Measurements from ENCODE around the gene SLC25A23.

The SLC25A23 gene

DNA sequence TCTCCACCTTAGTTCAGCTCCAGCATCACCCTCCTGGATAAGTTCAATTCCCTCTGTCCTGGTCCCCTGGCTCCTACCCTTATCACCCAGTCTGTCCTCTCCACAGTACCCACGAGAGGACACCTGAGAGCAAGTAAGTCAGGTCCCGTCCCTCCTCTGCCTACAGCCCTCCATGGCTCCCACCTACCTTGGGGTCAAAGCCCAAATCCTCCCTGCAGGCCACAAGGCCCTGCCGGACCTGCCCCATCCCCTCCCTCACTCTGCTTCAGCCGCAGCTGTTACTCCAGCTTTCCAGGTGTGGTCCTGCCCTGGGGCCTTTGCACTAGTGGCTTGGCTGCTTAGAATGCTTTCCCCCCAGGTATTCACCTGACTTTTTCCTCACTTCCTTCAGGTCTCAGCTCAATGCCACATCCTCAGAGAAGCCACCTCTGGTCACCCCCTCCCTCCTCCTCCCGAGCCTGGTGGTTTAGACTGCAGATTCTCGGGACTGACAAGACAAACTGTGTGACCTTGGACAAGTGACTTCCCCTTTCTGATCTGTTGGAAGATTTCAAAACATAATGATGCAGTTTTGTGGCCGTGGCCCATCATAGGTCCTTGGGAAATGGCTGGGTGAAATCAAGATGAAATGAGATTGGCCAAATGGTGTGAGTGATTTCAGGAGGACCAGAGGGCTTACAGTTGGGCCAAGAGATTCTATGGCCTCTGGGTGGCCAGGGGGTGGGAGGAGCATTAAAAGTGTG is 38.9 kb upstream of the SLC25A23 start:
- TF ChIP-seq, protein P1, sequence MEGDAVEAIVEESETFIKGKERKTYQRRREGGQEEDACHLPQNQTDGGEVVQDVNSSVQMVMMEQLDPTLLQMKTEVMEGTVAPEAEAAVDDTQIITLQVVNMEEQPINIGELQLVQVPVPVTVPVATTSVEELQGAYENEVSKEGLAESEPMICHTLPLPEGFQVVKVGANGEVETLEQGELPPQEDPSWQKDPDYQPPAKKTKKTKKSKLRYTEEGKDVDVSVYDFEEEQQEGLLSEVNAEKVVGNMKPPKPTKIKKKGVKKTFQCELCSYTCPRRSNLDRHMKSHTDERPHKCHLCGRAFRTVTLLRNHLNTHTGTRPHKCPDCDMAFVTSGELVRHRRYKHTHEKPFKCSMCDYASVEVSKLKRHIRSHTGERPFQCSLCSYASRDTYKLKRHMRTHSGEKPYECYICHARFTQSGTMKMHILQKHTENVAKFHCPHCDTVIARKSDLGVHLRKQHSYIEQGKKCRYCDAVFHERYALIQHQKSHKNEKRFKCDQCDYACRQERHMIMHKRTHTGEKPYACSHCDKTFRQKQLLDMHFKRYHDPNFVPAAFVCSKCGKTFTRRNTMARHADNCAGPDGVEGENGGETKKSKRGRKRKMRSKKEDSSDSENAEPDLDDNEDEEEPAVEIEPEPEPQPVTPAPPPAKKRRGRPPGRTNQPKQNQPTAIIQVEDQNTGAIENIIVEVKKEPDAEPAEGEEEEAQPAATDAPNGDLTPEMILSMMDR (IDR thresholded peaks at IDR 0.05; ENCODE audit: insufficient read depth, missing control alignments), result no peak
- FAIRE-seq, result no peak
- no peak for DNase-seq (ENCODE audit: insufficient read length, low spot score)

DNA sequence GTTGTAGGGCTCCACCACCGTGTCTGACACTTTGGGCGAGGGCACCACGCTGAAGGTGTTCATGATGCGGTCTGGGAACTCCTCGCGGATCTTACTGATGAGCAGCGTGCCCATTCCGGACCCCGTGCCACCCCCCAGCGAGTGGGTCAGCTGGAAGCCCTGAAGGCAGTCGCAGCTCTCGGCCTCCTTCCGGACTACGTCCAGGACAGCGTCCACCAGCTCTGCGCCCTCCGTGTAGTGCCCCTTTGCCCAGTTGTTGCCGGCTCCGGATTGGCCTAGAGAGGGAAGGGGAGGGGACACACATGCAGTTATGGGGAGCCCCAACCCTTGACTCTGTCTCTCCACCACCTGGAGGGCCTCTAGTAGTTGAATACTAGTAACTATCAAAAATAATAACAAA is 36.4 kb upstream of the SLC25A23 start:
- no peak for DNase-seq (ENCODE audit: insufficient read length, low spot score)
- TF ChIP-seq, protein P1 (IDR thresholded peaks at IDR 0.05; ENCODE audit: insufficient read depth, missing control alignments), result no peak
- no peak for FAIRE-seq

DNA sequence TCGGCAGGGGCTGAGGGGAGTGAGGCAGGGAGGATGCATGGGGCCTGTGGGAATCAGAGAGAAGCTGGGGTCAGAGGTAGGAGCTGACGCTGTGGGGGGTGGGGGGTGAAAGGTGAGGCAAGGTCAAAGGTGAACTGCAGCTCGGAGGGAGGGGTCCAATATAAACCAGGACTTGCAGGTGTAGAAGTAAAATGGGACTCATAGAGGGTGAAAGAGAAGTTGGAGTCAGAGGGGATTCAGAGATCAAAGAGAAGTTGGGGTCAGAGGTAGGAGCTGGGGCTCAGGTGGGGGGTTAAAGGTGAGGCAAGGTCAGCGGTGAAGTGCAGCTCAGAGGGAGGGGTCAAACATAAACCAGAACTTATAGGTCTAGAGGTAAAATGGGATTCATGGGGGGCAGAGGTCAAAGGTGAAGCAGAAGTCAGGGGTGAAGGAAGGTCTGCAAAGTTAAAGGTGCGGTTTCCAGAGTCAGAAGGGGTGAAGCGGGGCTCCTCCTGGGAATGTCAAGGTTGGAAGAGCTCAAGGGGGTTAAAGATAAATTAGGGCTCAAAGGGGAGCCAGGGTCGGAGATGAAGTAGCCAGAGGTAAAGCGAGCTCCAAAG is 34.9 kb upstream of the SLC25A23 start:
- TF ChIP-seq, protein P1 (IDR thresholded peaks at IDR 0.05; ENCODE audit: insufficient read depth, missing control alignments), result no peak
- DNase-seq (ENCODE audit: insufficient read length, low spot score), result no peak

DNA sequence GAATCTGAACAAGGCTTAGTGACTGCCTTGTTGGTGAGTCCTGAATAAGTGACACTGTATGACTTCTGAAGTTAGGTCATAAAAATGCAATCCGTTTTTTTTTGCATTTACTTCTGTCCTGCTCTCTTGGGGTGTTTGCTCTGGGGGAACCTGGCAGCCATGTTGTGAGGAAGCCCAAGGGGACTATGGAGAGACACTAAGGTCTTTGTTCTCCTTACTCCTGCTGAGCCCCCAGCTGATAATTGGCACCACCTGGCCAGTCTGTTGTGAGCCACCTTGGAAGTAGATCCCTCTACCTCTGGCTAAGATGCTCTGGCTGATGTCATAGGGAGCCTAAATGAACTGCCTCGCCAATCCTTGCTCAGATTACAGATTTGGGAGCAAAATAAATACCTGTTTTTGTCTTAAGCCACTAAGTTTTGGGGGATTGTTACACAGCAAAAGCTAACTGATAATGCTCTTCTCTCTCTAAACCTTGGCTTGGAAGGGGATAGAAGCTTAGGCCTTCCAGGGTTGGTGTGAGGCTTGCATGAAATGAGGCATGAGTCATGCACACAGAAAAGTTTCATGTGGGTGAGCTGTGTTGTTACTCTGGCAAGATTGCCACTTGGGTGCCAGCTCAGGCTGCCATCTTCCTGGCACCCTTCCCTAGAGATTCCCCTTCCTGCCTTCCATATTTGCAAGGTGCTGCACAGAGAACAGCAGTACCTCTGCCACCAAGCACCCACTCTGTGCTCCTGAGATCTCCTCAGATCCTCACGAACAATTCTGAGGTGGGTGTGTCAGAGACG is 32.4 kb upstream of the SLC25A23 start:
- no peak for FAIRE-seq
- TF ChIP-seq, protein P1 (IDR thresholded peaks at IDR 0.05; ENCODE audit: insufficient read depth, missing control alignments), result no peak
- no peak for DNase-seq (ENCODE audit: insufficient read length, low spot score)

More for the DNA sequence above, 34.9 kb upstream of the SLC25A23 start:
- FAIRE-seq, result no peak

DNA sequence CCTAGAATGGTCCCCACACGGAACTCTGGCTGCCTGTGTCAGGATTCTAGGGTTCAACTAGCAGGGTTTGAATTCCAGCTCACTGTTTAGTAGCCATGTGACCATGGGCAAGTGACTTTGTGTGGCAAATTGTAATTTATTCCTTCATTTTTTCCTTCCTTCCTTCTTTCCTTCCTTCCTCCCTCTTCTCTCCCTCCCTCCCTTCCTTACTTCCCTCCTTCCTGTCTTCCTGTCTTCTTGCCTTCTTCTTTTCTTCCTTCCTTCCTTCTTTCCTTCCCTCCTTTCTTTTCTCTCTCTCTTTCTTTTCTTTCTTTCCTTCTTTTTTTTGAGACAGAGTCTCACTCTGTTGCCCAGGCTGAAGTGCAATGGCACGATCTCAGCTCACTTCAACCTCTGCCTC is 30.5 kb upstream of the SLC25A23 start:
- DNase-seq (ENCODE audit: insufficient read length, low spot score) (no peak), FAIRE-seq (no peak)
- TF ChIP-seq, protein P1 (IDR thresholded peaks at IDR 0.05; ENCODE audit: insufficient read depth, missing control alignments), result no peak

DNA sequence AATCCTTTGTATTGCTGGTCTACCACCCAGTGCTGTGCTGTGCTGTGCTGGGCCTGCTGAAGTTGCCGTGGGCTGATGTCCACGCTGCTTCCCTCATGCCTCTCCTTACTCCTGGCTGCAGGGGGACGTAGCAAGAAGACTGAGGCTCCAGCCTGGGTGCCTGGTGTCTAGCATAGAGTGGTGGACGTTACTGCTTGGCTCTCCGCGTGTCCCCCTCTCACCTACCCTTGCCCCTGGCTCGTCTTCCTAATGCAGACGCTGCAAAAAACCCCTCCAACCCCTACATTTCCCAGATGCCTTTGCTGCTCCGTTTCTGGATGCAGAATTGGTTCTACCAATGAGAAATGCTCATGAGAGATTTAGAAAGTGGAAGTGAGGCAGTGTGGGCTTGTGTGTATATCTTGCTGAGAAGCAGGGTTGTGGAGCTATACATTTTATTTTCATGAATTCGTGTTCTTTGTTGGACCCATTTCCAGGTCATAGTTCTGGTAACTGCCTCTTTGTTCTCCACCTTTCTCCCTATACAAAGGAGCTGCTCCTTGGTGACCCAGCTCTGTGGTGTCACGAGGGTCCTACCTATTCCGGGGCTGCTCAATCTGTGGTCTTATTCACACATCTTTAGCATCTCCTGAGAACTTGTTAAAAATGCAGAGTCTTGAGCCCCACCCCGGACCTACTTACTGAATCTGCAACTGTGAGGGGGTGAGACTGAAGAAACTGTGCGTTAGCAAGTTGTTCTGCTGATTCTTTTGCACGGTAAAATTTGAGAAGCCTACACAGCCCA is 29.9 kb upstream of the SLC25A23 start:
- FAIRE-seq, result no peak

More for the DNA sequence above, 29.9 kb upstream of the SLC25A23 start:
- no peak for DNase-seq (ENCODE audit: insufficient read length, low spot score)
- TF ChIP-seq, protein P1 (IDR thresholded peaks at IDR 0.05; ENCODE audit: insufficient read depth, missing control alignments), result no peak
